GM19468 (cell line): ENCODE measurements around the gene CNBP.
"Not testable (repeated sequence)": the region's sequence is repeated elsewhere in the genome, so short reads cannot be mapped to it uniquely, and the experiment has no call there.

Experiments used
- ATAC-seq: cut with Tn5 transposase; IDR thresholded peaks from one replicate; pipeline ENCODE4 v1.9.1; 2021; ENCODE audit warnings: mild to moderate bottlenecking, moderate library complexity, moderate number of reproducible peaks; ENCODE audit not compliant: unreplicated experiment; ENCODE audit errors: extremely low read depth

Gene CNBP

GRCh38 chr3:129183569-129184395, at the start of gene CNBP:
TSS of gene CNBP (minus strand) at chr3:129183896. CDS start at chr3:129171757, 12,139 bp downstream.
- ATAC-seq, result peak; percentile 94

GRCh38 chr3:129231331-129232119, 47.8 kb upstream of the CNBP start:
- ATAC-seq, result no peak

GRCh38 chr3:129230311-129231019, 46.8 kb upstream of the CNBP start:
- no peak for ATAC-seq

- ATAC-seq, result no peak
Observed at GRCh38 chr3:129228891-129229585, 45.3 kb upstream of the CNBP start.

- ATAC-seq, result no peak
Observed at GRCh38 chr3:129226374-129226773, 42.7 kb upstream of the CNBP start.

GRCh38 chr3:129224984-129225393, 41.3 kb upstream of the CNBP start:
- ATAC-seq, result no peak

- not testable (repeated sequence) for ATAC-seq
Observed at GRCh38 chr3:129224387-129224786, 40.7 kb upstream of the CNBP start.

GRCh38 chr3:129218742-129219141, 35.0 kb upstream of the CNBP start:
- ATAC-seq, result no peak

GRCh38 chr3:129213238-129213637, 29.5 kb upstream of the CNBP start:
- no peak for ATAC-seq

GRCh38 chr3:129211772-129212171, 28.1 kb upstream of the CNBP start:
- ATAC-seq, result no peak

GRCh38 chr3:129211345-129211744, 27.6 kb upstream of the CNBP start:
- no peak for ATAC-seq

- ATAC-seq, result no peak
Observed at GRCh38 chr3:129207479-129207878, 23.8 kb upstream of the CNBP start.

GRCh38 chr3:129205109-129205832, 21.6 kb upstream of the CNBP start:
- ATAC-seq, result no peak

- ATAC-seq, result no peak
Observed at GRCh38 chr3:129204473-129204872, 20.8 kb upstream of the CNBP start.

- ATAC-seq, result no peak
Observed at GRCh38 chr3:129199366-129199765, 15.7 kb upstream of the CNBP start.

GRCh38 chr3:129197321-129197720, 13.6 kb upstream of the CNBP start:
- ATAC-seq, result no peak

- ATAC-seq, result no peak
Observed at GRCh38 chr3:129196601-129197000, 12.9 kb upstream of the CNBP start.

- ATAC-seq, result no peak
Observed at GRCh38 chr3:129195731-129196256, 12.1 kb upstream of the CNBP start.

- ATAC-seq, result not testable (repeated sequence)
Observed at GRCh38 chr3:129189793-129190192, 6.1 kb upstream of the CNBP start.
